ENCODE measurements around the gene FOXO3. TPM values are rescaled to one million over a fixed set of nuclear protein-coding genes. Genes with fewer than 3 reads are reported as not detected.
"Not testable (repeated sequence)": the region's sequence is repeated elsewhere in the genome, so short reads cannot be mapped to it uniquely, and the experiment has no call there.

The FOXO3 gene
- polyA plus RNA-seq, 1 donor (not counting 4 experiments of a cell fraction or from before 2014, with no cell fraction given): 17.6 TPM

- dilution Hi-C loops (cut with MboI; ENCODE audit: extremely low pct_ligation_motif_present, low sequenced_read_pairs): no loop called here
Observed at GRCh38 chr6:108535114-108535742, 25.5 kb upstream of the FOXO3 start.

GRCh38 chr6:108535920-108536535 lies 24.7 kb upstream of the FOXO3 start:
- H3K4me2 ChIP-seq (ENCODE audit: control insufficient read depth, extremely low read depth, insufficient read depth, low read depth, low read length); H2AFZ ChIP-seq (ENCODE audit: control insufficient read depth, low read length); H3K27ac ChIP-seq (ENCODE audit: control insufficient read depth, insufficient read depth, low read length); H3K9ac ChIP-seq (ENCODE audit: control insufficient read depth, extremely low read depth, insufficient read depth, low read length); DNase-seq (ENCODE audit: low read depth, low spot score); H3K36me3 ChIP-seq (ENCODE audit: control insufficient read depth in 2 of 2, extremely low read depth in 1 of 2, insufficient read depth in 2 of 2, low read length in 2 of 2); H3K9me1 ChIP-seq (ENCODE audit: control insufficient read depth, extremely low read depth, insufficient read depth, low read length); H3K4me1 ChIP-seq (ENCODE audit: control insufficient read depth, extremely low read depth, insufficient read depth, low read length); H3K27me3 ChIP-seq (ENCODE audit: control insufficient read depth, extremely low read depth, insufficient read depth, low read length); H4K20me1 ChIP-seq (ENCODE audit: control insufficient read depth, extremely low read depth, insufficient read depth, low read length); H3K9me3 ChIP-seq (ENCODE audit: control insufficient read depth, low read depth, low read length); FAIRE-seq; dilution Hi-C loops (cut with MboI; ENCODE audit: extremely low pct_ligation_motif_present, low sequenced_read_pairs); H3K4me3 ChIP-seq (ENCODE audit: control insufficient read depth in 2 of 3, extremely low read depth in 1 of 3, insufficient read depth in 2 of 3, low read depth in 1 of 3, low read length in 3 of 3); H3K79me2 ChIP-seq (ENCODE audit: control insufficient read depth, insufficient read depth, low read length): not testable (repeated sequence)

More at GRCh38 chr6:108535114-108535742, 25.5 kb upstream of the FOXO3 start:
- H4K20me1 ChIP-seq (ENCODE audit: control insufficient read depth, extremely low read depth, insufficient read depth, low read length): no peaks in the 10 kb centered on the region
- H3K27ac ChIP-seq (ENCODE audit: control insufficient read depth, insufficient read depth, low read length): no peak overlapping the region
- DNase-seq (ENCODE audit: low read depth, low spot score) (no peak), FAIRE-seq (no peak)
- no peaks in the 10 kb centered on the region for H3K79me2 ChIP-seq (ENCODE audit: control insufficient read depth, insufficient read depth, low read length)
- H3K9me1 ChIP-seq (ENCODE audit: control insufficient read depth, extremely low read depth, insufficient read depth, low read length): no peaks in the 10 kb centered on the region
- TF ChIP-seq EZH2 (IDR thresholded peaks at IDR 0.05; ENCODE audit: low read length): no peak
- no peak overlapping the region for H3K9ac ChIP-seq (ENCODE audit: control insufficient read depth, extremely low read depth, insufficient read depth, low read length)
- no peak overlapping the region for H3K4me2 ChIP-seq (ENCODE audit: control insufficient read depth, extremely low read depth, insufficient read depth, low read depth, low read length)
- H2AFZ ChIP-seq (ENCODE audit: control insufficient read depth, low read length): no peak overlapping the region
- H3K4me1 ChIP-seq (ENCODE audit: control insufficient read depth, extremely low read depth, insufficient read depth, low read length): no peaks in the 10 kb centered on the region
- no peaks in the 10 kb centered on the region for H3K36me3 ChIP-seq (ENCODE audit: control insufficient read depth in 2 of 2, extremely low read depth in 1 of 2, insufficient read depth in 2 of 2, low read length in 2 of 2)
- H3K27me3 ChIP-seq (ENCODE audit: control insufficient read depth, extremely low read depth, insufficient read depth, low read length): no peaks in the 10 kb centered on the region
- H3K9me3 ChIP-seq (ENCODE audit: control insufficient read depth, low read depth, low read length): no peaks in the 10 kb centered on the region
- no peak overlapping the region for H3K4me3 ChIP-seq (ENCODE audit: control insufficient read depth in 2 of 3, extremely low read depth in 1 of 3, insufficient read depth in 2 of 3, low read depth in 1 of 3, low read length in 3 of 3)

DNA sequence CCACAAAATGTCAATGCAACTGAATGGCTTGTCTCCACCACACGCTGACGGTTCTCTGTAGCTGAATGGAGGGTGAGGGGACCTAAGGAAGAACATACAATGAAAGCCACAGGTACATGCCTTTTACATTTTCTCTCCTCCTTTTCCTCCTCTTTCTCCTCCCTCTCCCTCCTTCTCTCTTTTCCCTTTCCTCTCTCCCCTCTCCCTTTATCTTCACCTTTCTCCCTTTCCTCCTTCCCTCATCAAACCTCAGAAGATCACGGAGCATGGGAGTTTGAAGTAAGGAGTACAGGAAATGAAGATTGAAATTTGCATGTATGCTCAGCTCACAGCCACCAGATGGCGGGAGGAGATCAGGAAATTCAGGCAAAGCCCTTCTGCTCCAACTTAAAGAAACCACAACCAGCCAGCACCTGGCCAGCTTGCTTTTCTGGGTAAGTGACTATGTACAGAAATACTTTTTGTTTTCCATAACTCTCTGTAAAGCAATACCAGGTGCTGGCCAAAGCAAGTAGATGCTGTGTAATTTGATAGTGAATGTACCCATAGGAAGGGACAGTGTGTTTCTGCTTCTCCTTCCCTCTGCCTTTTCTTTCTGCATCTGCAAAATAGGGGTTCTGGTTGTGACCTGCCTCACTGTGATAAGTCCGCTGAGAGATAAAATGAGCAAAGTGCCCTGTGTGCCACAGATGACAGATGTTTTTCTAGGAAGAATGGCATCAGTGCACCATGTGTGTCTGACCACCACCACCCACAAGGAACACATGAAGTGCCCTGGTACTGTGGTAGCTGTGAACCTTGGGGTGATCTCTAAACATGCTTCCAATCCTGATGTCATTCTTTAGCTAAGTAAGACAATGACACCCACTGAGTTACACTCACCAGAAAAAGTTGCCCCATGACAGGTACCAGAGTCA lies 18.6 kb upstream of the FOXO3 start:
- Histone ChIP-seq H3K79me2 (ENCODE audit: control insufficient read depth, insufficient read depth, low read length) (no peaks in the 10 kb centered on the region), H4K20me1 (ENCODE audit: control insufficient read depth, extremely low read depth, insufficient read depth, low read length) (no peaks in the 10 kb centered on the region), H3K27ac (ENCODE audit: control insufficient read depth, insufficient read depth, low read length) (no peak overlapping the region), H3K9me1 (ENCODE audit: control insufficient read depth, extremely low read depth, insufficient read depth, low read length) (no peaks in the 10 kb centered on the region), H3K27me3 (ENCODE audit: control insufficient read depth, extremely low read depth, insufficient read depth, low read length) (no peaks in the 10 kb centered on the region), H3K9me3 (ENCODE audit: control insufficient read depth, low read depth, low read length) (no peaks in the 10 kb centered on the region), H3K4me3 (ENCODE audit: control insufficient read depth in 2 of 3, extremely low read depth in 1 of 3, insufficient read depth in 2 of 3, low read depth in 1 of 3, low read length in 3 of 3) (no peak overlapping the region), H3K36me3 (ENCODE audit: control insufficient read depth in 2 of 2, extremely low read depth in 1 of 2, insufficient read depth in 2 of 2, low read length in 2 of 2) (no peaks in the 10 kb centered on the region), H2AFZ (ENCODE audit: control insufficient read depth, low read length) (peak overlapping the region; percentile 76), H3K9ac (ENCODE audit: control insufficient read depth, extremely low read depth, insufficient read depth, low read length) (no peak overlapping the region), H3K4me2 (ENCODE audit: control insufficient read depth, extremely low read depth, insufficient read depth, low read depth, low read length) (peak overlapping the region; percentile 33), H3K4me1 (ENCODE audit: control insufficient read depth, extremely low read depth, insufficient read depth, low read length) (no peaks in the 10 kb centered on the region)
- DNase-seq (ENCODE audit: low read depth, low spot score): no peak
- peak; percentile 95 for FAIRE-seq
- dilution Hi-C loops (cut with MboI; ENCODE audit: extremely low pct_ligation_motif_present, low sequenced_read_pairs): no loop called here
- TF ChIP-seq CTCF (optimal IDR thresholded peaks at IDR 0.05 in 1 of 3, IDR thresholded peaks at IDR 0.05 in 1 of 3, conservative IDR thresholded peaks at IDR 0.05 in 1 of 3; ENCODE audit: extremely low read depth in 1 of 3, insufficient read depth in 2 of 3, low read length in 3 of 3) (peak; percentile 79 to 91 (median 87)), EZH2 (IDR thresholded peaks at IDR 0.05; ENCODE audit: low read length) (no peak)
